ENCODE measurements around the gene MRPL1. TPM values are rescaled to one million over a fixed set of nuclear protein-coding genes. Genes with fewer than 3 reads are reported as not detected.
A peak's percentile ranks its signal among the peaks of the same experiment; 100 is the strongest.
"Not testable (repeated sequence)": the region's sequence is repeated elsewhere in the genome, so short reads cannot be mapped to it uniquely, and the experiment has no call there.

The MRPL1 gene
- total RNA-seq, 1 experiment from 2014 or later, result 33.2 TPM

DNA sequence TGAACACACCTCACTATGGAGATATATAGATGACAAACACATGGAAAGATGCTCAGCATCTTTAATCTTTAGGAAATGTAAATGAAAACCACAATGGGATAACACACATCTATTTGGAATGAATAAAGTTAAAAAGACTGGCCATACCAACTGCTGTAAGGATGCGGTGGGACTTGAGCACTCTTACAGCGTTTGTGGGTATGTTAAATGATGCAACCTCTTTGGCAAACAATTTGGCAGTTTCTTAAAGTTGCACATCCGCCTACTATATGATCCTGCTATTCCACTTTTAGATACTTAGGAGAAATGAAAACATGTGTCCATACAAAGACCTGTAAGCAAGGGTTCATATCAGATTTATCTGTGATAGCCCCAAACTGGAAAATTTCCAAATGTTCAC is 50.7 kb downstream of the MRPL1 start:
- DNase-seq (ENCODE audit: low spot score), result no peak

DNA sequence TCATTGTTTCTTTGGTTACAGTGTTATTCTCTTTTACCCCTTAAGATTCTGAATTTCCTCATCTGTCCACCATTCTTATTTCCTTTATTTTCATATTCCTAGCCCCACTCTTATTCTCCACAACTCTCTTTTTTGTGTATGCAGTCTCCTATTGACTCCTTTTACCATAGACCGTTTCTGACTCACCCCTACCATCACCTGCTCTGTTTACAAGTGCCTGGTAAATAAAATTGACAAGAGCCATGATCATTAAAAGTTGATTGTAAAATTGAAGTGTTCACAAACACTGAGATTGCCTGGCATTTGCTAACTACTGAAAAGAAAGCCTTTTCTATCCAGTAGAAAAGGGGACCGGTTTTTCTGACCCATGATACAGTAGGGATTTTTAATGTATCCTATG is 54.4 kb downstream of the MRPL1 start:
- DNase-seq (ENCODE audit: low spot score), result no peak

DNA sequence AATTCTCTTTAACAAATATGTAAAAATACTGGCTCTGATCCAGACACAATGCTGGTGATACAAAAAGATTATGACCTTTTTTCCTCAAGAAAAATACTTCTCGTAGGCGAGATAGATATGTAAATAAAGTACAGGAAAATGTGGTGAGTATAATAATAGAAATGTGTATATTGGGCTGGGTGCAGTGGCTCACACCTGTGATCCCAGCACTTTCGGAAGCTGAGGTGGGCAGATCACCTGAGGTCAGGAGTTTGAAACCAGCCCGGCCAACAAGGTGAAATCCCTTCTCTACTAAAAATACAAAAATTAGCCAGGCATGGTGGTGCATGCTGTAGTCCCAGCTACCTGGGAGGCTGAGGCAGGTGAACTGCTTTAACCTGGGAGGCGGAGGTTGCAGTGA is 55.0 kb downstream of the MRPL1 start:
- no peak for DNase-seq (ENCODE audit: low spot score)

DNA sequence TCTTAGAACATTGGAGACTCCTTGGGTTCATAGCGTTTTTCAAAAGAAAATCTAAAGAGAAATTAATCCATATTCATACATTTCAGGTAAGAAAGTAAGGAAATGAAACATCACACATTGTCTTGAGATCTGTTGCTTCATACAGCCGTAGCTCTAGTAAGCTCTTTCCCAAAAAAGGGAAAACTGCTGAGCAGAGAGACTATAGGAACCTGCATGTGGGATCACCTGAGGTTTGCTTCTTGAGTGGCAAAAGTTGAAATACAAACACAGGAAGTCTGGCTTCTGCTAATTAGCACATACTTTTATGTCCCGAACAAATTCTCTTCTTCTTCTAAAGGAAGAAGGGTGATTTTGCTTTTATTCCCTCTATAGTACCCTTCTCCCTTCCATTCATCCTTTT is 57.7 kb downstream of the MRPL1 start:
- no peak for DNase-seq (ENCODE audit: low spot score)

DNA sequence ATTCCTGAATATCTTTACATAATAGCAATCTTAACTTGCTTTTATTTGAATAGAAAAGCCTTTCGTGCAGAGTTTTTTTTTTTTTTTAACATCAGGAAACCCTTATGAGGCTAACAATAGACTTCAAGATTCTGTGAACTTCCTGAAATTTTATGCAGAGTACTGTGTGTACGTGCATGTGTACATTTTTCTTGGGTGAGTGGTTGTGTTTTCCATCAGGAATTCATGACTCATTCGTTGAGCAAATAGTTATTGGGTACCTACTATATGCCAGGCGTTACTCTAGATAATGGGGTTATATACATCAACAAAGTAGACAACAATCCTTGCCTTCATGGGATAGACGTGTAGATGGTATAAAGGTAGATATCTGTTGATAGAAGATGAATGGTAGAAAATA is 59.1 kb downstream of the MRPL1 start:
- DNase-seq (ENCODE audit: low spot score), result peak; percentile 75

DNA sequence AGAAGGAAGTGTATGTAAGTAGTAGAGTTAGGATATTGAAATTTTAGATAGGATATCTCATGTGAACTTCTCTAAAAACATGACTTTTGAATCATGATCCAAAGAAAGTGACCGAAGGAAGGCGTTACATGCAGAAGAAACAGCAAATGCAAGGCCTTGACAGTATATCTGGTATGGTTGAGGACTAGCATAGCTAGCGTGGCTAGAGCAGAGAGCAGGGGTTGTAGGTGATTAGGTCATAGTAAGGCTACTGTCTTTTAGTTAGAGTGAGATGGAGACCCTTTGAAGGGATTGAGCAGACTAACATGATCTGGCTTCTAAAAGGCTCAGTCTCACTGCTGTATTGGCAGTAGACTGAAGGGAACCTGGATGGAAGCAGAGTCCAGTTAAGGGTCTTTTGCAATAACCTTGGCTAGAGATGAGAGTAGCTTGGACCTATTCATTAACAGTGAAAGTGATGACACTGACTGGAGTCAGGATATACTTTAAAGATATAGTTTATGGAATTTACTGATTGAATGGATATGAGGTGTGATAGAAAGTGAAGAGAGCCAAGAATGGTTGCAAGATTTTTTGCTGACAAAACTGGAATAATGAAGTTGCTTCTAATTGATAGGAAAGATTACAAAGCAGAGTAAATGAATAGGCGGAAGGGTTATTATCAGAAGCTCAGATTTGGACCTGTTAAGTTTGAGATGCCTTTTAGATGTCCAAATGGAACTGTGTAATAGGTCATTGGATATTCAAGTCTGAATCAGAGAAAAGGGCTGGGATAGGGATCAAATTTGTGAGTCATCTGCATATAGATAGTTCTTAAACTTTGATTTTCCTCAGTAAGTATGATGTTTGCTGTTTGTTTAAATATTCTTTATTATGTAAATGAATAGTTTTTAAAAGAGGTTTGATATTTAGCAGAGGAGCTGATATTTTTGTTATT is 59.8 kb downstream of the MRPL1 start:
- DNase-seq (ENCODE audit: low spot score), result no peak

DNA sequence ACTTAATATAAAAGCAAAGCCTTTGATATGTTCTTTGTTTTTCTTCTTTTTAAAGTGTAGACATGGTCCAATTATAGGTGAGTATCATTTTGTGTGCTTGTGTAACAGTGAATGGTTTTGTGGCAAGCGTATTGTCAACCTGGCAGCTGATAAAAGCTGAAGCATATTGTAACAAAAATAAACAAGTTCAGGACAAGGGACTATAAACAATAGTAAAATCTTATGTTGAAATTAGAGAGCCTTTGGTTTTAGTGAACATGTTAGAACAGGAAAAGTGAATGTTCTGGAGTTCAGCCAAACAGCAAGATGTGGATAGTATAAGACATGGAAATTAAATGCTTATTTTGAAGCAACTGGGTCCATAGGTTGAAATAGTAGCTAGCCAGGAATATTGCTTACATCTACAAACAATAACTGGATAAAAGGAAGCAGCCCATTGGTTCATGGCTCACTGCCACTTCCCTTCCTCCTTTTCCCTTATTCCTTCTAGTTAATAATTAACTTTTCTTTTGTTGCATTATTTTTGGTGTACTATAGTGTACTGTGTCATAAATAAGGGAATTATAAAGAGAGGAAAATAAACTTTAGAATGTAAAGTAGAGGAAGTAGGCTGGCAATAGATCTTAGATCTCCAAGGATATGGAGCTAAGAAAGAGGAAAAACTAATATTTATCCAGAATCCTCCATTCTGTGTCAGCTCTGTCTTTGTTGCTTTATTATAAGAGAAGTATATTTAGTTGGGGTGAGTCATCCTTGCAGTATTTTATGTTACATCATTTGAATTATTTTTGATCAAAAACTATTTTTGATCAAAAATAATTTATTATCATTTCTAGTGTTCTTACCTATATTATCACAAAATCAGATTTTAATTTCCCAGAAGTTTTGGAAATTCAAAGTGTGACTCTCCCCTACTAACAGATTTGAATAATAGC is 65.6 kb downstream of the MRPL1 start:
- DNase-seq (ENCODE audit: low spot score), result peak; percentile 75

DNA sequence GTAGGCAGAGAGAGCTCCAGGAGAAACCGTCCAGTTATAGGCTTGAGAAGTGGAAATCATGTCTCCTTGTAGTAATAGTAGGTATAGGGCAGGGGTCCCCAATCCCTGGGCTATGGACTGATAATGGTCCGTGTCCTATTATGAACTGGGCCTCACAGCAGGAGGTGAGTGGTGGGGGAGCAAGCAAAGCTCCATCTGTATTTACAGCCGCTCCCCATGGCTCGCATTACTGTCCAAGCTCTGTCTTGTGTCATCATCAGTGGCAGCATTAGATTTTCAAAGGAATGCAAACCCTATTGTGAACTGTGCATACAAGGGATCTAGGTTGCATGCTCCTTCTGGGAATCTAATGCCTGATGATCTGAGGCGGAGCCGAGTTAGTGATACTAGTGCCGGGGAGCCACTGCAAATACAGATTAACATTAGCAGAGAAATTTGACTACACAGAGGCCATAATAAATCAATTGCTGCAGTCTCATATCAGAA is 67.6 kb downstream of the MRPL1 start:
- no peak for DNase-seq (ENCODE audit: low spot score)

DNA sequence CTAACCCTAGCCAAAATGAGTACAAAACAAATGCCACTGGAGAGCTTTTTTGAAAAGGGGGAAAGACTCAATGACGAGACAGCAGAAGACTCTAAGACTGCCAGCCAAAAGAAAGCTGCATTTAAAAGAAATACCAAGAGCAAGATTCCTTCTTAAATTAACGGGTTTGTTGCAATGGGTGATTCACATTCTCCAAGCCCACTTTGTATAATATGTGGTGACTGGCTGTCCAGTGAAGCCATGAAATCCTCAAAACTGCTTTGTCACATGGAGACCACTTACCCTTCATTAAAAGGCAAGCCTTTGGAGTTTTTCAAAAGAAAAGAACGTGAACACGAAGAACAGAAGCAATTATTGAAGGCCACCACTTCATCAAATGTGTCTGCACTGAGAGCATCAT is 68.2 kb downstream of the MRPL1 start:
- DNase-seq (ENCODE audit: low spot score), result no peak

DNA sequence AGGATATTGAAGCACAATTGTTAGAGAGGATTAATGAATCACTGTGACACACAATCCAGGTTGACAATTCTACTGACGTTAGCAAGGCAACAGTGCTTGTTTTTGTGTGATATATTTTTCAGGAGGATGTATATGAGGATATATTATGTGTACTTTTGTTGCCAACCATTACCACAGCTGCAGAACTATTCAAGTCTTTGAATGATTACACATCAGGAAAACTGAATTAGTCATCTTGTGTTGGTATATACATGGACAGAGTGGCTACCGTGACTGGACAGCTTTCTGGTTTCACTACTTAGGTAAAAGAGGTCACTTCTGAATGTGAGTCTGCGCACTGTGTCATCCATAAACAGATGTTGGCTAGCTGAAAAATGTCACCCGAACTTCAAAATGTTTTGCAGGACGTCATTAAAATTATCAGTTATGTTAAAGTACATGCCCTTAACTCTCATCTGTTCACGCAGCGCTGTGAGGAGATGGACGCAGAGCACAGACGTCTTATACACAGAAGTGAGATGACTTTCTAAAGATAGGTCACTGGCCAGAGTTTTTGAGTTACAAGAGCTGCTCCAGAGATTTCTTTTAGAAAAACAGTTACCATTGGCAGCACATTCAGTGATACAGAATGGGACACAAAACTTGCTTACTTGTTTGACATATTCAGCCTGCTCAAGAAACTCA is 69.0 kb downstream of the MRPL1 start:
- peak; percentile 68 for DNase-seq (ENCODE audit: low spot score)

DNA sequence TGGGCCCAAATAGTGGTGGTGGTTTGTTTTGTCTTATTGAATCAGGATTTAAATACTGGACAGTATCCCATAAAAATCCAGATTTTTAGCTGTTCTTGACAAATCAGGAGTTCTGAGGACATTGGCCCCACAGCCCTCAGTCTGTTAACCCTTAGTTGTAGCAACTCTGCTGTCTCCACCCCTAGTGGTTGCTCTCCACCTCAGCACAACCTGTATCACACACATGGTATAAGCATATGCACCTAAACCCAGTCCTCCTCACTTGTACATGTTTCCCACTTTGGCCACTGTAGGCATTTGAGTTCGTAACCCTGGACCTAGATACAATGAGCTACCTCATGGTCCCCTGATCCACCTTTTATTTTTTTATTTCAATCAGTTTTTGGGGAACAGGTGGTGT is 75.9 kb downstream of the MRPL1 start:
- DNase-seq (ENCODE audit: low spot score), result no peak

DNA sequence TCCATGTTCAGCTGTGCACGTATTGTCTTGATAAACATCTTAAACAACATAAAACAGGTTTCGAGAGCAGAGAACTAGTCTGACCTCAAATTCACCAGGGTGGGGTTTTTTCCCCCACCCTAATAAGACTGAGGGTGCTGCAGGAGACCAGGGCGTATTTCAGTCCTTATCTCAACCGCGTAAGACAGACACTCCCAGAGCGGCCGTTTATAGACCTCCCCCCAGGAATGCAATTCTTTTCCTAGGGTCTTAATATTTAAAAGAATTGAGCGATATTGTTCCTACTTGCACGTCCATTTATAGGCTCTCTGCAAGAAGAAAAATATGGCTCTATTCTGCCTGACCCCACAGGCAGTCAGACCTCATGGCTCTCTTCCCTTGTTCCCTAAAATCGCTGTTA is 83.3 kb downstream of the MRPL1 start:
- DNase-seq (ENCODE audit: low spot score), result not testable (repeated sequence)

DNA sequence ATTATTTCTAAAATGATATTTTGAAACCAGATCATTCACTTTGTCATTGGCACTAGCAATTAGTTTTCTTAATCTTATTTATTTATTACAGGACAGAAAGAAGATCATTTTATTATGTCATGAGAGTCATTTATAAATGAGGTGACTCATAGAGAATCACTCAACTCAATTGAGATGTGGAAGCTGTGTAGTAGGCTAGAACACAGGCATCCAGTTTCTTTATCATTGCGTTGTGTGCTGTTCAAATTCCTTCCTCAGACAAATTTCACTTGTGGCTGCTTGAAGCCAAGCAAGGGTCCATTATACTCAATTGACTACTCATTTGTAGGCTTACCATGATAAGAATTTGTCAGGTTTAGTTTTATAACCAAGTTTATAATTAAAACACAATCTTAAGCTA is 87.6 kb downstream of the MRPL1 start:
- no peak for DNase-seq (ENCODE audit: low spot score)

DNA sequence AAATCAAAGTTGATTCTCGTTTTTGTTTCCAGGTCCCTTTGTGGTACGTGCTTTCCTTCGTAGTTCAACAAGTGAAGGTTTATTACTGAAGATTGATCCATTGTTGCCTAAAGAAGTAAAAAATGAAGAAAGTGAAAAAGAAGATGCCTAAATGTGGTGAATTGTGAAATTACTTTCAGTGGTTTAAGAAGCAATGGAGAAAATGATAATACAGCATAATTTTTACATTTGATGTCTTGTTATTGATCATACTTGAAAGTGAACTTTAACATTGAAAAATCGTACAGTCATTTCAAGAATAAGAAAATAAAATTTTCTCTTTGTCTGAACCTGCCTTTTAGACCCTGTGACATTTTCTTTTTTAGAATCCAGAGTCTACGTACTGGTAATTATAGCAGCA is 89.8 kb downstream of the MRPL1 start:
- DNase-seq (ENCODE audit: low spot score), result no peak

DNA sequence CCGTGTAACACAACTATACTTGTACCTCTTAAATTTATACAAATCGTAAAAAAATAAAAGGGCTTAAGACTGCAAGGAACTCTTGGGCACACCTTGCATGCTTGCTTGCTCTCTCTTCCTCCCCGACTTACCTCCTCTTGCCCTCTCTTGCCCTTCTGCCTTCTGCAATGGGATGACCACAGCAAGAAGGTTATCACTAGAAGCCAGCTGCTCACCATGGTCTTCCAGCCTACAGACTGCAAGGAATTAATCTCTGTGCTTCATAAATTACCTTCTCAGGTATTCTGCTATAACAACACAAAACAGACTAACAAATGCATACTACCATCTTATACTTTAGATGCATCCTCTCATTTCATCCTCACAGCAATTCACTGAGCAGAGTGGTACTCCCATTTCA is 92.1 kb downstream of the MRPL1 start:
- no peak for DNase-seq (ENCODE audit: low spot score)

DNA sequence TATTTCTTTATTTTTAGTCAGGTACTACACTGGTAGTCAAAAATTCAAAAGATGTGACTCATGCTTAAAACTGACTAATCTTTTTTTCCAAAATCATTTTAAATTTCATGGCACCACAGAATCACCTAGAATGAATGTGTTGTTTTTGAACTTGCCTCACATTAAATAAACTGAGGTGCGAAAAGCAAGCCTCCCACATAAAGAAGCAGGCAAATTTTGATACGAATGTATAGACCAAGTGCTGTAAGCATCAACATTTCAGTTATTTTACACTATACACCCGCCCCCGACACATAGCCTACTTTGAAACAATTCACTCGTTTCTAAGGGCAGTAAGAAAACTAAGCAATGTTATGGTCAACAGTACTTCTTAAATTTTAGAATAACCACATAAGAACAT is 94.3 kb downstream of the MRPL1 start:
- no peak for DNase-seq (ENCODE audit: low spot score)

DNA sequence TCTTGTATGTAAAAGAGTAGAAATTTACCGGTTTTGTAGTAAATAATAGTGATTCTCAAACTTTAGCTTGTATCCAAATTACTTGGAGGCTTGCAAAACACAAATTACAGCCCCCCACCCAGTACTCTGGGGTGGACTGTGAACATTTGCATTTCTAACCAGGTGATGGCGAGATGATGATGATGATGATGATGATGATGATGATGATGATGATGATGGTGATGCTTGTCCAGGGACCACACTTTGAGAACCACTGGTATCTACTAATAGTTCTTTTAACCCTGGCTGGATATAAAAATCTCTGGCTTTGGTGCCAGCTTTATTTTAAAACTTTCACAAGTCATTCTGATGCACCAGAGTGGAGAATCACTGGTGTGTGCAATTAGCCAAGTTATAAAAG is 96.3 kb downstream of the MRPL1 start:
- no peak for DNase-seq (ENCODE audit: low spot score)

DNA sequence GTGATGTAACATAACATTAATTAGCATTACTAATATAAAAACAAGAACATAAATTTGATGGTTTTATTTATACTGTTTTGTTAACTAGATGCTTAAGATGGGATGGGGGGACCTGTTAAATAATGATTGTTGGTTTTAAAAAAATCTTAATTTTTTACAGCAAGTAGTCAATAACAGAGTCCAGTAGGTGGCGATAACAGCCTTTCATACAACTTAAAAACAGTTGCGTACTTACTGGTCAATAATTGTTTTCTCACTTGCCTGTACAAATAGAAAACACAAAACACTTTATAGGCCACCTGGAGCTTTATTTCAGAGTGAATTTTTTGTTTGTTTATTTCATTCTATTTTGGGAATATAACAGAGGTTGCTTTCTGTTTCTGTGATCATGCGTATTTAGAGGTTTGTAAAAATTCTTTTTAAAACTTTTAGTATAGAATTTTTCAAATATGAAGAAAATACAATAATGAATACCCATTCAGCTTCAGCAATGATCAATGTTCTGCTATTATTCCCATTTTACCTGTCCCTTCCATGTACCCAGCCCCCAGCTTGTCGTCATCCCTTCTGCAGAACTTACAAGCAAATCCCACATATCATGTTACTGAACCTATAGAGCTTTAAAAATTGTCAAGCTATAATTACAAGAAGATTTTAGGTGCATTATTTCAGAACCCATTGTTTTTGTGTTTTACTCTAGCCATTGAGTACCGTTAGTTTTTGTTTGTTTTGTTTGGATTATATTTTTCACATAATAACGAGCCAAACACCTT is 97.1 kb downstream of the MRPL1 start:
- peak; percentile 41 for DNase-seq (ENCODE audit: low spot score)

DNA sequence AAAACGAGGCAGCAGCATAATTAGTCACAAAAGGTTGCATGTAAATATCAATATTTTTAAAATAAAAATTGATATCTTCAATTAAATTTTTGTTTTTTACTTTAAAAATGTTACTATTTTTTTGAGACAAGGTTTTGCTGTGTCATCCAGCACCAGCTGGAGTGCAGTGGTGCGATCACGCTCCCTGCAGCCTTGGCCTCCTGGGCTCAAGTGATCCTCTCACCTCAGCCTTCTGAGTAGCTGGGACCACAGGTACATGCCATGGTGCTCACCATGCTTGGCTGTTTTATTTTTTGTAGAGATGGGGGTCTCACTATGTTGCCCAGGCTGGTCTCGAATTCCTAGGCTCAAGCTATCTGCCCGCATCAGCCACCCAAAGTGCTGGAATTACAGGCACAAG is 97.7 kb downstream of the MRPL1 start:
- DNase-seq (ENCODE audit: low spot score), result no peak

DNA sequence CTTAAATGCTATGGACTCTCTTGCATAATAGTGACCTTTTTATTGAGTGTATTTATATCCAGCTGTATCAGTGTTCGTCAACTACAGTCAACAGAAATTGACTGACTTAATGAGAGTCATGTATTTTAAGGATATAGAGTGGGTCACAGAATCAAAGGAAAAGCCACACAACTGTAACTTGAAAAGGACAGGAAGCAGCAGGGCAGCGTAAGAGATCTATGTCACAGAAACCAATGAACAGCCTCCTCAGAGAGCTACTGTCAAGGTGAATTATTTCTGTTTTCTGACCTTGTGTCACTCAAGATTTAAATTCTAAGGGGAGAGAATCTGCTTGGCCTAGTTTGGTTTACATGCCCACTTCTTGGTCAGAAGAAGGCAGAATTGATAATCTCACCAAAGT is 100.4 kb downstream of the MRPL1 start:
- no peak for DNase-seq (ENCODE audit: low spot score)

DNA sequence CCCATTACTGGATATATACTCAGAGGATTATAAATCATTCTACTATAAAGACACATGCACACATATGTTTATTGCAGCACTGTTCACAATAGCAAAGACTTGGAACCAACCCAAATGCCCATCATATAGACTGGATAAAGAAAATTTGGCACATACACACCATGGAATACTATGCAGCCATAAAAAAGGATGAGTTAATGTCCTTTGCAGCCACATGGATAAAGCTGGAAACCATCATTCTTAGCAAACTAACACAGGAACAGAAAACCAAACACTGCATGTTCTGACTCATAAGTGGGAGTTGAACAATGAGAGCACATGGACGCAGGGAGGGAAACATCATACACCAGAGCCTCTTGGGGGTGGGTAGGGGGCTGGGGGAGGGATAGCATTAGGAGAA is 111.0 kb downstream of the MRPL1 start:
- not testable (repeated sequence) for DNase-seq (ENCODE audit: low spot score)
